Measurements from ENCODE around the gene SH3PXD2A. TPM values are rescaled to one million over a fixed set of nuclear protein-coding genes. Genes with fewer than 3 reads are reported as not detected.

The SH3PXD2A gene
- total and polyA plus RNA-seq, 4 experiments from 2014 or later = 0.39 to 17.5 (median 8.9) TPM

- DNase-seq = no peak
- Mint-ChIP-seq H3K36me3 (no peaks in the 10 kb centered on the region), H3K9me3 (no peaks in the 10 kb centered on the region), H3K27ac (peak overlapping the region in 1 of 7 donors; percentile 79), H3K4me1 (peaks cover 0 to 4% (median 0%) of the 10 kb centered on the region in 4 donors), H3K27me3 (no peaks in the 10 kb centered on the region), H3K4me3 (no peak overlapping the region)
- CTCF ChIA-PET (ENCODE audit: partially characterized antibody) = no interaction called here
- intact Hi-C loops (cut with micrococcal nuclease) = no loop called here
- no peaks in the 10 kb centered on the region for H3K9me3 ChIP-seq (ENCODE audit: control insufficient read depth in 1 of 2, low read length in 2 of 2)
- no peaks in the 10 kb centered on the region for H3K36me3 ChIP-seq (ENCODE audit: insufficient read depth, low read length)
- POLR2A ChIA-PET (ENCODE audit: partially characterized antibody) = interaction anchor here (0.6 to 1.4 kb wide), 3 partner anchors 10 to 26 kb away, joined by 3 read pairs; no protein-coding TSS in a partner anchor
- H3K27ac ChIP-seq (ENCODE audit: low read depth, low read length) = no peak overlapping the region
- no peaks in the 10 kb centered on the region for H3K4me1 ChIP-seq (ENCODE audit: insufficient read depth, low read length)
- no peak overlapping the region for H3K4me3 ChIP-seq (ENCODE audit: low read length in 2 of 2)
- H3K27me3 ChIP-seq (ENCODE audit: insufficient read depth, low read length) = no peaks in the 10 kb centered on the region
Observed at GRCh38 chr10:103737735-103738367, 117.5 kb downstream of the SH3PXD2A start.

- no peak overlapping the region for H3K27ac Mint-ChIP-seq
- no peaks in the 10 kb centered on the region for H3K27me3 Mint-ChIP-seq
- POLR2A ChIA-PET (ENCODE audit: partially characterized antibody) = interaction anchor here (1.2 to 1.4 kb wide), 3 partner anchors 9 to 21 kb away, joined by 3 to 4 read pairs (median 3); no protein-coding TSS in a partner anchor
- no peaks in the 10 kb centered on the region for H3K9me3 ChIP-seq (ENCODE audit: control insufficient read depth in 1 of 2, low read length in 2 of 2)
- H3K9me3 Mint-ChIP-seq = no peaks in the 10 kb centered on the region
- DNase-seq = no peak
- H3K27ac ChIP-seq (ENCODE audit: low read depth, low read length) = no peak overlapping the region
- no peaks in the 10 kb centered on the region for H3K27me3 ChIP-seq (ENCODE audit: insufficient read depth, low read length)
- H3K4me3 Mint-ChIP-seq = no peak overlapping the region
- H3K36me3 ChIP-seq (ENCODE audit: insufficient read depth, low read length) = no peaks in the 10 kb centered on the region
- H3K4me1 ChIP-seq (ENCODE audit: insufficient read depth, low read length) = no peaks in the 10 kb centered on the region
- no peaks in the 10 kb centered on the region for H3K36me3 Mint-ChIP-seq
- CTCF ChIA-PET (ENCODE audit: partially characterized antibody) = interaction anchor here (1.4 kb wide), 1 partner anchor 24 kb away, joined by 5 read pairs; no protein-coding TSS in a partner anchor
- H3K4me3 ChIP-seq (ENCODE audit: low read length in 2 of 2) = no peak overlapping the region
- intact Hi-C loops (cut with micrococcal nuclease) = no loop called here
- peaks cover 0 to 4% (median 0%) of the 10 kb centered on the region in 4 donors for H3K4me1 Mint-ChIP-seq
Observed at GRCh38 chr10:103736763-103737162, 118.6 kb downstream of the SH3PXD2A start.

GRCh38 chr10:103736044-103736443 is 119.3 kb downstream of the SH3PXD2A start:
- CTCF ChIA-PET (ENCODE audit: partially characterized antibody) = interaction anchor here (1.4 kb wide), 1 partner anchor 23 kb away, joined by 5 read pairs; no protein-coding TSS in a partner anchor
- Histone ChIP-seq H3K27me3 (ENCODE audit: insufficient read depth, low read length) (no peaks in the 10 kb centered on the region), H3K36me3 (ENCODE audit: insufficient read depth, low read length) (no peaks in the 10 kb centered on the region), H3K4me1 (ENCODE audit: insufficient read depth, low read length) (no peaks in the 10 kb centered on the region), H3K9me3 (ENCODE audit: control insufficient read depth in 1 of 2, low read length in 2 of 2) (no peaks in the 10 kb centered on the region), H3K27ac (ENCODE audit: low read depth, low read length) (no peak overlapping the region), H3K4me3 (ENCODE audit: low read length in 2 of 2) (no peak overlapping the region)
- Mint-ChIP-seq H3K36me3 (no peaks in the 10 kb centered on the region), H3K4me3 (no peak overlapping the region), H3K27me3 (no peaks in the 10 kb centered on the region), H3K4me1 (peaks cover 0 to 4% (median 2%) of the 10 kb centered on the region in 4 donors), H3K9me3 (no peaks in the 10 kb centered on the region), H3K27ac (no peak overlapping the region)
- intact Hi-C loops (cut with micrococcal nuclease) = no loop called here
- POLR2A ChIA-PET (ENCODE audit: partially characterized antibody) = interaction anchor here (1.2 kb wide), 1 partner anchor 9 kb away, joined by 4 read pairs; no protein-coding TSS in a partner anchor
- no peak for DNase-seq

GRCh38 chr10:103734731-103735130 is 120.6 kb downstream of the SH3PXD2A start:
- Mint-ChIP-seq H3K36me3 (no peaks in the 10 kb centered on the region), H3K4me3 (no peak overlapping the region), H3K4me1 (peaks cover 0 to 12% (median 2%) of the 10 kb centered on the region in 4 donors), H3K9me3 (no peaks in the 10 kb centered on the region), H3K27ac (no peak overlapping the region), H3K27me3 (no peaks in the 10 kb centered on the region)
- H3K4me1 ChIP-seq (ENCODE audit: insufficient read depth, low read length) = no peaks in the 10 kb centered on the region
- CTCF ChIA-PET (ENCODE audit: partially characterized antibody) = interaction anchor here (3.4 kb wide), 1 partner anchor 22 kb away, joined by 12 read pairs; no protein-coding TSS in a partner anchor
- no peaks in the 10 kb centered on the region for H3K27me3 ChIP-seq (ENCODE audit: insufficient read depth, low read length)
- no peaks in the 10 kb centered on the region for H3K9me3 ChIP-seq (ENCODE audit: control insufficient read depth in 1 of 2, low read length in 2 of 2)
- H3K36me3 ChIP-seq (ENCODE audit: insufficient read depth, low read length) = no peaks in the 10 kb centered on the region
- DNase-seq = no peak
- POLR2A ChIA-PET (ENCODE audit: partially characterized antibody) = interaction anchor here (1.2 kb wide), 1 partner anchor 13 kb away, joined by 3 read pairs; no protein-coding TSS in a partner anchor
- intact Hi-C loops (cut with micrococcal nuclease) = no loop called here
- no peak overlapping the region for H3K4me3 ChIP-seq (ENCODE audit: low read length in 2 of 2)
- H3K27ac ChIP-seq (ENCODE audit: low read depth, low read length) = no peak overlapping the region

GRCh38 chr10:103733045-103733419 is 122.3 kb downstream of the SH3PXD2A start:
- no peak overlapping the region for H3K27ac ChIP-seq (ENCODE audit: low read depth, low read length)
- ChIA-PET CTCF (ENCODE audit: partially characterized antibody) (interaction anchor here (0.5 to 3.4 kb wide), 5 partner anchors 12 to 135 kb away, joined by 3 to 12 read pairs (median 3); no protein-coding TSS in a partner anchor), POLR2A (ENCODE audit: partially characterized antibody) (interaction anchor here (0.6 kb wide), 1 partner anchor 15 kb away, joined by 4 read pairs; no protein-coding TSS in a partner anchor)
- no peak for DNase-seq
- intact Hi-C loops (cut with micrococcal nuclease) = no loop called here
- no peaks in the 10 kb centered on the region for H3K9me3 Mint-ChIP-seq
- no peaks in the 10 kb centered on the region for H3K27me3 ChIP-seq (ENCODE audit: insufficient read depth, low read length)
- H3K27me3 Mint-ChIP-seq = no peaks in the 10 kb centered on the region
- no peaks in the 10 kb centered on the region for H3K4me1 ChIP-seq (ENCODE audit: insufficient read depth, low read length)
- H3K9me3 ChIP-seq (ENCODE audit: control insufficient read depth in 1 of 2, low read length in 2 of 2) = no peaks in the 10 kb centered on the region
- H3K4me3 Mint-ChIP-seq = no peak overlapping the region
- H3K36me3 ChIP-seq (ENCODE audit: insufficient read depth, low read length) = no peaks in the 10 kb centered on the region
- no peak overlapping the region for H3K27ac Mint-ChIP-seq
- peaks cover 0 to 12% (median 2%) of the 10 kb centered on the region in 4 donors for H3K4me1 Mint-ChIP-seq
- H3K4me3 ChIP-seq (ENCODE audit: low read length in 2 of 2) = no peak overlapping the region
- H3K36me3 Mint-ChIP-seq = no peaks in the 10 kb centered on the region

GRCh38 chr10:103732339-103733044 is 122.9 kb downstream of the SH3PXD2A start:
- Histone ChIP-seq H3K4me3 (ENCODE audit: low read length in 2 of 2) (no peak overlapping the region), H3K27ac (ENCODE audit: low read depth, low read length) (no peak overlapping the region), H3K27me3 (ENCODE audit: insufficient read depth, low read length) (no peaks in the 10 kb centered on the region), H3K4me1 (ENCODE audit: insufficient read depth, low read length) (no peaks in the 10 kb centered on the region), H3K36me3 (ENCODE audit: insufficient read depth, low read length) (no peaks in the 10 kb centered on the region), H3K9me3 (ENCODE audit: control insufficient read depth in 1 of 2, low read length in 2 of 2) (no peaks in the 10 kb centered on the region)
- intact Hi-C loops (cut with micrococcal nuclease) = no loop called here
- peaks cover 0 to 12% (median 2%) of the 10 kb centered on the region in 4 donors for H3K4me1 Mint-ChIP-seq
- ChIA-PET POLR2A (ENCODE audit: partially characterized antibody) (no interaction called here), CTCF (ENCODE audit: partially characterized antibody) (interaction anchor here (0.5 to 3.4 kb wide), 4 partner anchors 13 to 135 kb away, joined by 3 to 12 read pairs (median 3); no protein-coding TSS in a partner anchor)
- H3K9me3 Mint-ChIP-seq = no peaks in the 10 kb centered on the region
- DNase-seq = no peak
- H3K27ac Mint-ChIP-seq = no peak overlapping the region
- H3K27me3 Mint-ChIP-seq = no peaks in the 10 kb centered on the region
- no peaks in the 10 kb centered on the region for H3K36me3 Mint-ChIP-seq
- H3K4me3 Mint-ChIP-seq = no peak overlapping the region

GRCh38 chr10:103731609-103732270 is 123.6 kb downstream of the SH3PXD2A start:
- ChIA-PET CTCF (ENCODE audit: partially characterized antibody) (interaction anchor here (1.2 to 3.4 kb wide), 2 partner anchors 19 to 20 kb away, joined by 3 to 12 read pairs; no protein-coding TSS in a partner anchor), POLR2A (ENCODE audit: partially characterized antibody) (no interaction called here)
- DNase-seq = no peak
- Histone ChIP-seq H3K9me3 (ENCODE audit: control insufficient read depth in 1 of 2, low read length in 2 of 2) (no peaks in the 10 kb centered on the region), H3K36me3 (ENCODE audit: insufficient read depth, low read length) (no peaks in the 10 kb centered on the region), H3K27me3 (ENCODE audit: insufficient read depth, low read length) (no peaks in the 10 kb centered on the region), H3K4me3 (ENCODE audit: low read length in 2 of 2) (no peak overlapping the region), H3K27ac (ENCODE audit: low read depth, low read length) (no peak overlapping the region), H3K4me1 (ENCODE audit: insufficient read depth, low read length) (no peaks in the 10 kb centered on the region)
- no peaks in the 10 kb centered on the region for H3K9me3 Mint-ChIP-seq
- H3K27ac Mint-ChIP-seq = peak overlapping the region in 2 of 7 donors; percentile 1 to 76
- intact Hi-C loops (cut with micrococcal nuclease) = no loop called here
- H3K4me1 Mint-ChIP-seq = peaks cover 0 to 10% (median 2%) of the 10 kb centered on the region in 4 donors
- no peak overlapping the region for H3K4me3 Mint-ChIP-seq
- no peaks in the 10 kb centered on the region for H3K27me3 Mint-ChIP-seq
- H3K36me3 Mint-ChIP-seq = no peaks in the 10 kb centered on the region
